ENCODE data around the gene UNC79.

Gene UNC79

DNA sequence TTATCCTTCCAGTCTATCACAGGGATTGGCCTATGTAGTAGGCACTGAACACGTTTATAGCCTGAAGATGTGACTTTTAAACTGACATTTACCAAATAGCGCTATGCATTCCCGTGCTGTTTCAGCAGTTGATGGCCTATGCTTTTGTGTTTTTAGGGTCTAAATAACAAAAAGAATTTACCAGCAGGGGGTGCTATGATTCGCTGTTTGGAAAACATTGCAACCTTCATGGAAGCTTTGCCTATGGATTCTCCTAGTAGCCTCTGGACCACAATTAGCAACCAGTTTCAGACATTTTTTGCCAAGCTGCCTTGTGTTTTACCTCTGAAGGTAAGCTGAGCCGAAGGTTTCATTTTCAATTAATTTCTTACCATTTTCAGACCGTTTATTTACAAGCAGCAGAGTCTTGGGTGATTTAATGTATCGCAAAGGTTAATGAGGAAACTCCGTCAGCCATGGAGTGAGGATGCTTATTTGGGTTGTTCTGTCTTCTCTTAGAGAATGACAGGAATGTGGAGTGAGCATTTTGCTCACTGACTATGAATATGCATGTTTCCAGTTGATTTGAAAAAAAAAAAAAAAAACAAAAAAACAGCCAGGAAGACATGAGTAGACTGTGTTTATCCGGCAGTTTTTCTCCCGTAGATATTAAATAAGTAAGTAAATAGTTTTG is 224.5 kb downstream of the UNC79 start:
- Histone ChIP-seq H3K36me3 (no peaks in the 10 kb centered on the region; the same call in 1 of the 2 replicates), H3K27me3 (ENCODE audit: insufficient read depth, low read depth, severe bottlenecking) (no peaks in the 10 kb centered on the region), H3K9me3 (ENCODE audit: severe bottlenecking) (no peaks in the 10 kb centered on the region), H3K27ac (no peak overlapping the region), H3K4me3 (ENCODE audit: low read depth, low read length) (no peak overlapping the region)
- TF ChIP-seq, protein P1, sequence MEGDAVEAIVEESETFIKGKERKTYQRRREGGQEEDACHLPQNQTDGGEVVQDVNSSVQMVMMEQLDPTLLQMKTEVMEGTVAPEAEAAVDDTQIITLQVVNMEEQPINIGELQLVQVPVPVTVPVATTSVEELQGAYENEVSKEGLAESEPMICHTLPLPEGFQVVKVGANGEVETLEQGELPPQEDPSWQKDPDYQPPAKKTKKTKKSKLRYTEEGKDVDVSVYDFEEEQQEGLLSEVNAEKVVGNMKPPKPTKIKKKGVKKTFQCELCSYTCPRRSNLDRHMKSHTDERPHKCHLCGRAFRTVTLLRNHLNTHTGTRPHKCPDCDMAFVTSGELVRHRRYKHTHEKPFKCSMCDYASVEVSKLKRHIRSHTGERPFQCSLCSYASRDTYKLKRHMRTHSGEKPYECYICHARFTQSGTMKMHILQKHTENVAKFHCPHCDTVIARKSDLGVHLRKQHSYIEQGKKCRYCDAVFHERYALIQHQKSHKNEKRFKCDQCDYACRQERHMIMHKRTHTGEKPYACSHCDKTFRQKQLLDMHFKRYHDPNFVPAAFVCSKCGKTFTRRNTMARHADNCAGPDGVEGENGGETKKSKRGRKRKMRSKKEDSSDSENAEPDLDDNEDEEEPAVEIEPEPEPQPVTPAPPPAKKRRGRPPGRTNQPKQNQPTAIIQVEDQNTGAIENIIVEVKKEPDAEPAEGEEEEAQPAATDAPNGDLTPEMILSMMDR (IDR thresholded peaks at IDR 0.05; ENCODE audit: low read depth, low read length), result peak; percentile 55
- peak; percentile 30 for DNase-seq

DNA sequence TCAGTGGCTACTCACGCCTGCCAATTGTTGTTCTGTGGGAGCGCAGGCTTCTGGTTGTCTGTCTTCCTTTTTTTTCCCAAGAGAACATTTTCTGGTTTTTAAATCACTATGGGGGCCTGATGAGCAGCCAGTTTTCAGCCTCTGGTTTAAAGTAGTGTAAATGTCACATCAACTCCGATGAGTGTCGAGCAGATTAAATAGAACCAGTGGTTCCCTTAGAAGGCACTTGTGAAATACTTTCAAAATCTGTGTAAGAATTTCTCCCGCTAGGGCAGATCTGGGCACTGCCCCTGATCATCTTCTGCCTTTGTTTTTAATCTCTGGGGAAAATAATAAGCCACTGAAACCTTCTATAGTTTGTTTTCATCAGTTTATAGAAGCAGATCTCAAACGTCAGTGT is 227.1 kb downstream of the UNC79 start:
- H3K36me3 ChIP-seq, result peaks cover 3% of the 10 kb centered on the region; the same call in 1 of the 2 replicates
- no peak for DNase-seq
- H3K27ac ChIP-seq, result no peak overlapping the region
- no peaks in the 10 kb centered on the region for H3K27me3 ChIP-seq (ENCODE audit: insufficient read depth, low read depth, severe bottlenecking)
- H3K4me3 ChIP-seq (ENCODE audit: low read depth, low read length), result no peak overlapping the region
- TF ChIP-seq, protein P1 (IDR thresholded peaks at IDR 0.05; ENCODE audit: low read depth, low read length), result no peak
- H3K9me3 ChIP-seq (ENCODE audit: severe bottlenecking), result no peaks in the 10 kb centered on the region

DNA sequence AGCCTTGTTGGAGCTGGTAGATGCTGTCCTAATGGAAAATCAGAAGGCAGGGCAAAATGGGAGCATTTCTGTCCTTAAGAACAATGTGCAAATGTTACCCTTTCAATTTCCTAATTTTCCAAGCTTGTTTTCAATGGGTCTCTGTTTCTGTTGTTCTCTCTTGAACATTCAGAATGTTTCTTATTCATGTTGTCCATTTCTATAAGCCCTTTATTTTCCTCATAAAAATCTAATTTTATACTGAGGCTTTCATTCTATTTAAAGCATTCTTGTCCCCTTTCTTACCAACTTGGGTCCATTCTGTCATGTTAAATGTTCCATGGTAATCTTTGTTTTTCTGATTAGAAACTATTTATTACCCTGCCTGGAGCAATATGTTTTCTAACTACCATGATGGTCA is 232.6 kb downstream of the UNC79 start:
- no peak for DNase-seq
- TF ChIP-seq, protein P1 (IDR thresholded peaks at IDR 0.05; ENCODE audit: low read depth, low read length), result no peak
- Histone ChIP-seq H3K4me3 (ENCODE audit: low read depth, low read length) (no peak overlapping the region), H3K9me3 (ENCODE audit: severe bottlenecking) (peaks cover 11% of the 10 kb centered on the region), H3K36me3 (peaks cover 14% of the 10 kb centered on the region), H3K27ac (no peak overlapping the region), H3K27me3 (ENCODE audit: insufficient read depth, low read depth, severe bottlenecking) (no peaks in the 10 kb centered on the region)

DNA sequence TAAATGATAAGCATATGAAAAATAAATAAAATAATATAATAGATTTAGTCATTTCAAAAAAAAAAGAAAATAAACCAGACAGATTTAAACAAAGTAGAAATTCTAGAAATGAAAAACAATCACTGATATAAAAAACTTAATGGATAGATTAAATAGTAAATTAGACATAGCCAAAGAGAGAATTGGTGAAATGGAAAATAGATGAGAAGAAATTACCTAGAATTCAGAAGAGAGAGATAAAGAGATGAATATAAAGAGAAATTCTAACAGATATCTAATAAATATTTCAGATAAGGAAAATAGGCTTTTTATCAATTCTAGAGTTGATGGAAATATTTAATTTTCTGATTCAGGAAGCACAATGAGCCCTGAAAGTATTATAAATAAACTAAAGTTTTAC is 234.4 kb downstream of the UNC79 start:
- peaks cover 11% of the 10 kb centered on the region for H3K9me3 ChIP-seq (ENCODE audit: severe bottlenecking)
- no peak overlapping the region for H3K4me3 ChIP-seq (ENCODE audit: low read depth, low read length)
- TF ChIP-seq, protein P1 (IDR thresholded peaks at IDR 0.05; ENCODE audit: low read depth, low read length), result no peak
- no peak overlapping the region for H3K27ac ChIP-seq
- no peak for DNase-seq
- H3K36me3 ChIP-seq, result peaks cover 14% of the 10 kb centered on the region
- H3K27me3 ChIP-seq (ENCODE audit: insufficient read depth, low read depth, severe bottlenecking), result no peaks in the 10 kb centered on the region

DNA sequence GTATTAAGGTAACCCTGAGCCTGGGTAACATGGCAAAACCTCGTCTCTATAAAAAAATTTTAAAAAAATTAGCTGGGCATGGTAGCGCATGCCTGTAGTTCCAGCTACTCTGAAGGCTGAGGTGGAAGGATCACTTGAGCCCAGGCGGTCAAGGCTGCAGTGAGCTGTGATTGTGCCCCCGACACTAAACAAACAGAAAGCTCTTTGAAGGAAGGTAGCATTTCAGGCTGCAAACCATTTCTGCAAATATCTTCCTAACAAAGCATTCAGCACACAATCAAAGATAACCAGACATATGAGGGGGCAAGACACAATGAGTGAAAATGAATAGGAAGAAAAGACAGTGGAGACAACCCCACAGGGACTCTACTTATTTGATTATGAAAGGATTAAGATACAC is 238.9 kb downstream of the UNC79 start:
- H3K36me3 ChIP-seq, result peaks cover 2% of the 10 kb centered on the region; the same call in 1 of the 2 replicates
- H3K4me3 ChIP-seq (ENCODE audit: low read depth, low read length), result no peak overlapping the region
- no peak overlapping the region for H3K27ac ChIP-seq
- DNase-seq, result no peak
- TF ChIP-seq, protein P1 (IDR thresholded peaks at IDR 0.05; ENCODE audit: low read depth, low read length), result no peak
- H3K27me3 ChIP-seq (ENCODE audit: insufficient read depth, low read depth, severe bottlenecking), result no peaks in the 10 kb centered on the region
- H3K9me3 ChIP-seq (ENCODE audit: severe bottlenecking), result peaks cover 9% of the 10 kb centered on the region

DNA sequence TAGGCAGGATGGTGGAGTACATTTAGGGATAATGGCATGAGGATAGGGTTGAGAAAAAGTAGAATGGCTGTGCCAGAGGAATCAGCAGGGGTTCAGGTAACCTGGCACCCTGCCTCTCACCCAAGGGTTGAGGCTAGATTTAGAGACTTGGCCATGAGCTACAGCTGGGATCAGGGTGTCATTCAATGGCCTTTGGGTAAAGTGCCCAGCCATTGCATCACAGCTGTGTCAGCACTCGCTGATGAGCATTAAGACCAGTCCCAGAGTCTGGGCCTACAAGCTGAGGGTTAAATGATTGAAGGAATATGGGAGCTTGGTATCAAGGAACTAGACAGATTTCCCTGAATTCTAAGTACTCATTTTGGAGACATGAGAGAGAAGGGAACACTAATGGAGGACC is 243.6 kb downstream of the UNC79 start:
- no peak overlapping the region for H3K4me3 ChIP-seq (ENCODE audit: low read depth, low read length)
- H3K9me3 ChIP-seq (ENCODE audit: severe bottlenecking), result no peaks in the 10 kb centered on the region
- no peaks in the 10 kb centered on the region for H3K27me3 ChIP-seq (ENCODE audit: insufficient read depth, low read depth, severe bottlenecking)
- DNase-seq, result no peak
- TF ChIP-seq, protein P1 (IDR thresholded peaks at IDR 0.05; ENCODE audit: low read depth, low read length), result no peak
- no peak overlapping the region for H3K27ac ChIP-seq
- H3K36me3 ChIP-seq, result peaks cover 3% of the 10 kb centered on the region; the same call in 1 of the 2 replicates
